Measurements from ENCODE around the gene PLP2. TPM values are rescaled to one million over a fixed set of nuclear protein-coding genes. Genes with fewer than 3 reads are reported as not detected.
"Not testable (repeated sequence)": the region's sequence is repeated elsewhere in the genome, so short reads cannot be mapped to it uniquely, and the experiment has no call there.

PLP2 gene
- total RNA-seq = 10 to 100 TPM; 57.9 to 78.7 (median 67.9) TPM

DNA sequence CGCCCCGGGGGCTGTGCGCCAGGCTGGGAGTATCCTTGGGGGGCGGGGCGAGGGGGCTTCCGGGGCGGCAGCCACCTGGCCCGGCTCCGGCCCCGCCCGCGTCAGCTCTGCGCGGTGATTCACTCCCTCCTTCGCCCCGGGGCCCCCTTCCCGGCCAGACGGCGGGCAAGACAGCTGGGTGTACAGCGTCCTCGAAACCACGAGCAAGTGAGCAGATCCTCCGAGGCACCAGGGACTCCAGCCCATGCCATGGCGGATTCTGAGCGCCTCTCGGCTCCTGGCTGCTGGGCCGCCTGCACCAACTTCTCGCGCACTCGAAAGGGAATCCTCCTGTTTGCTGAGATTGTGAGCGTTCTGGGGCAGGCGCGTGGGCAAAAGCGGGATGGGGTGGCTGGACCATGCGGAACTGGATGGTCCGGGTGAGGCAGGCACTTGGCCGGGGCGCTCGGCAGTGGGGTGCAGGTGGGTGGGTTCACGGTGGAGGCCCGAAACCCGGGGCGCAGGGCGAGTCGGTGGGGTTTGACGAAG, at the start of gene PLP2:
PLP2 (plus strand) TSS at position 147 of the 528 bp plus-strand sequence; CDS start at position 250, 103 bp downstream.
- Histone ChIP-seq H3K36me3 (peaks cover 0 to 32% of the 10 kb centered on the region in 2 donors), H3K27me3 (no peaks in the 10 kb centered on the region), H3K4me1 (peaks cover 0 to 41% (median 3%) of the 10 kb centered on the region in 3 donors), H3K4me3 (peak within 1 kb of the TSS; percentile 61 to 70), H3K9me3 (no peaks in the 10 kb centered on the region), H3K27ac (peak within 1 kb of the TSS; percentile 82 to 96 (median 93))
- WGBS, 2 donors (ENCODE audit: low coverage in 1 of 2) = 32% methylated on average over 22 of the region's 46 CpGs; no CpG with 5 or more reads in 1 of the 2 donors
- ATAC-seq = peak; percentile 59
- TF ChIP-seq POLR2A (IDR thresholded peaks at IDR 0.05) (peak; percentile 39 to 47), CTCF (IDR thresholded peaks at IDR 0.05) (no peak), EP300 (IDR thresholded peaks at IDR 0.05) (no peak), POLR2AphosphoS5 (IDR thresholded peaks at IDR 0.05) (peak; percentile 83)

- H3K4me1 ChIP-seq = peaks cover 0 to 14% (median 0%) of the 10 kb centered on the region in 3 donors
- H3K27ac ChIP-seq = no peak overlapping the region
- no peaks in the 10 kb centered on the region for H3K27me3 ChIP-seq
- ATAC-seq = no peak
- peak overlapping the region in 1 of 2 donors; percentile 71 for H3K4me3 ChIP-seq
- no peaks in the 10 kb centered on the region for H3K9me3 ChIP-seq
- TF ChIP-seq POLR2A (IDR thresholded peaks at IDR 0.05) (no peak), CTCF (IDR thresholded peaks at IDR 0.05) (no peak), EP300 (IDR thresholded peaks at IDR 0.05) (no peak), POLR2AphosphoS5 (IDR thresholded peaks at IDR 0.05) (no peak)
- H3K36me3 ChIP-seq = peaks cover 0 to 40% of the 10 kb centered on the region in 2 donors
- no CpG with 5 or more reads among the region's 5 CpGs for WGBS, 2 donors (ENCODE audit: low coverage in 1 of 2)
Observed at GRCh38 chrX:49122499-49122898, 49.2 kb upstream of the PLP2 start.

GRCh38 chrX:49127742-49128258, 43.9 kb upstream of the PLP2 start:
- ATAC-seq, H3K27ac ChIP-seq, H3K4me1 ChIP-seq, H3K36me3 ChIP-seq, H3K27me3 ChIP-seq, H3K9me3 ChIP-seq, H3K4me3 ChIP-seq: not testable (repeated sequence)
- WGBS, 2 donors (ENCODE audit: low coverage in 1 of 2) = 88% methylated on average over 7 of the region's 13 CpGs; no CpG with 5 or more reads in 1 of the 2 donors

GRCh38 chrX:49129427-49129826, 42.3 kb upstream of the PLP2 start:
- WGBS, 2 donors (ENCODE audit: low coverage in 1 of 2) = 40 to 80% methylated on average over 1 to 3 of the region's 4 CpGs
- no peaks in the 10 kb centered on the region for H3K9me3 ChIP-seq
- no peak for ATAC-seq
- H3K27ac ChIP-seq = no peak overlapping the region
- H3K36me3 ChIP-seq = no peaks in the 10 kb centered on the region
- H3K27me3 ChIP-seq = no peaks in the 10 kb centered on the region
- no peak for TF ChIP-seq POLR2A (IDR thresholded peaks at IDR 0.05)
- no peak for TF ChIP-seq POLR2AphosphoS5 (IDR thresholded peaks at IDR 0.05)
- TF ChIP-seq EP300 (IDR thresholded peaks at IDR 0.05) = no peak
- no peak for TF ChIP-seq CTCF (IDR thresholded peaks at IDR 0.05)
- H3K4me1 ChIP-seq = no peaks in the 10 kb centered on the region
- no peak overlapping the region for H3K4me3 ChIP-seq

- H3K27ac ChIP-seq, H3K9me3 ChIP-seq, ATAC-seq, H3K4me1 ChIP-seq, H3K4me3 ChIP-seq, H3K27me3 ChIP-seq, H3K36me3 ChIP-seq: not testable (repeated sequence)
- WGBS, 2 donors (ENCODE audit: low coverage in 1 of 2) = 93 to 97% methylated on average over 2 to 6 of the region's 7 CpGs
Observed at GRCh38 chrX:49132275-49132674, 39.4 kb upstream of the PLP2 start.

DNA sequence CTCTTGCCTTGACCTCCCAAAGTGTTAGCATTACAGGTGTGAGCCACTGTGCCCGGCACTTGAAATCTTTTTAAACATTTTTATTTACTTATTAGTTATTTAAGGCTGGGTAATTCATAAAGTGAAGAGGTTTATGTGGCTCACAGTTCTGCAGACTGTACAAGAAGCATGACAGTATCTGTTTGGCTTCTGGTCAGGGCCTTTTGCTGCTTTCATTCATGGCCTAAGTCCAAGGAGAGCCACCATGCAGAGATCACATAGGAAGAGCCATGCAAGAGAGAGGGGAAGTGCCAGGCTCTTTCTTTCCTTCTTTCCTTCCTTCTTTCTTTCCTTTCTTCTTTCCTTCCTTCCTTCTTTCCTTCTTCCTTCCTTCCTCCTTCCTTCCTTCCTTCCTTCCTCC, 37.9 kb upstream of the PLP2 start:
- H3K9me3 ChIP-seq = no peaks in the 10 kb centered on the region
- no peak overlapping the region for H3K4me3 ChIP-seq
- 80 to 92% methylated on average over 1 of the region's 1 CpG for WGBS, 2 donors (ENCODE audit: low coverage in 1 of 2)
- H3K4me1 ChIP-seq = no peaks in the 10 kb centered on the region
- no peak overlapping the region for H3K27ac ChIP-seq
- no peak for ATAC-seq
- TF ChIP-seq CTCF (IDR thresholded peaks at IDR 0.05) = no peak
- no peak for TF ChIP-seq POLR2A (IDR thresholded peaks at IDR 0.05)
- TF ChIP-seq EP300 (IDR thresholded peaks at IDR 0.05) = no peak
- no peak for TF ChIP-seq POLR2AphosphoS5 (IDR thresholded peaks at IDR 0.05)
- no peaks in the 10 kb centered on the region for H3K36me3 ChIP-seq
- no peaks in the 10 kb centered on the region for H3K27me3 ChIP-seq
